Loucy (cell line): ENCODE results near the gene PPIL3.

Source experiments
- CTCF ChIP-seq: fragments of 200-600 bp; sonication (generic); conservative IDR thresholded peaks from 2 replicates; pipeline ENCODE4 v1.5.1; 2014; ENCODE audit warnings: mild to moderate bottlenecking, antibody characterized with exemption, low read length
- EZH2phosphoT487 ChIP-seq: fragments of 200-600 bp; IDR thresholded peaks from 2 replicates; pipeline ENCODE4 v1.6.1; 2018; ENCODE audit warnings: antibody characterized with exemption, mild to moderate bottlenecking, moderate library complexity, borderline replicate concordance

GRCh38 chr2:200888704-200889625 is at the start of gene PPIL3, which contains the start of gene NIF3L1:
- TF ChIP-seq CTCF (no peak), EZH2phosphoT487 (no peak)
